ENCODE results near the gene RGCC.

Gene RGCC

DNA sequence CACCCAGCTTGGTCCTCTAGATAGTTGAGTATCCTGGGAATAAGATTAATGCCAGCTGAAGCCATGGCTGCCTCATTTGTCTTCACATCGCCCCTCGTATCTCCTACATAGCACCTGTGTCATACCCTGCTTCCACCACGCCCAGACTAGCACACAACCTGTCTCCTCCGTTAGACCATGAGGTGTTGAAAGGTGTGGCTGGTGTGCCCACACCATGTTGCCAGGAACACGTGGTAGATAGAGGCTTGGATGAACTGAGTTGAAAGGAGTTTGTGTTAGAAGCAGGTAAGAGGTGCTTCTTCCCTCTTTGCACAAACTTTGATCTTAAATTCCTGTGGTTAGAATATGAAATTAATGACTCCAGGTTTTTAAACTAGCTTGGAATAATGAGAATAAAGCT is 40.1 kb downstream of the RGCC start:
- DNase-seq (ENCODE audit: low read depth) = no peak
- TF ChIP-seq, protein P1, sequence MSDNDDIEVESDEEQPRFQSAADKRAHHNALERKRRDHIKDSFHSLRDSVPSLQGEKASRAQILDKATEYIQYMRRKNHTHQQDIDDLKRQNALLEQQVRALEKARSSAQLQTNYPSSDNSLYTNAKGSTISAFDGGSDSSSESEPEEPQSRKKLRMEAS (IDR thresholded peaks at IDR 0.05; ENCODE audit: low read depth, low read length) = no peak
- TF ChIP-seq, protein P2, sequence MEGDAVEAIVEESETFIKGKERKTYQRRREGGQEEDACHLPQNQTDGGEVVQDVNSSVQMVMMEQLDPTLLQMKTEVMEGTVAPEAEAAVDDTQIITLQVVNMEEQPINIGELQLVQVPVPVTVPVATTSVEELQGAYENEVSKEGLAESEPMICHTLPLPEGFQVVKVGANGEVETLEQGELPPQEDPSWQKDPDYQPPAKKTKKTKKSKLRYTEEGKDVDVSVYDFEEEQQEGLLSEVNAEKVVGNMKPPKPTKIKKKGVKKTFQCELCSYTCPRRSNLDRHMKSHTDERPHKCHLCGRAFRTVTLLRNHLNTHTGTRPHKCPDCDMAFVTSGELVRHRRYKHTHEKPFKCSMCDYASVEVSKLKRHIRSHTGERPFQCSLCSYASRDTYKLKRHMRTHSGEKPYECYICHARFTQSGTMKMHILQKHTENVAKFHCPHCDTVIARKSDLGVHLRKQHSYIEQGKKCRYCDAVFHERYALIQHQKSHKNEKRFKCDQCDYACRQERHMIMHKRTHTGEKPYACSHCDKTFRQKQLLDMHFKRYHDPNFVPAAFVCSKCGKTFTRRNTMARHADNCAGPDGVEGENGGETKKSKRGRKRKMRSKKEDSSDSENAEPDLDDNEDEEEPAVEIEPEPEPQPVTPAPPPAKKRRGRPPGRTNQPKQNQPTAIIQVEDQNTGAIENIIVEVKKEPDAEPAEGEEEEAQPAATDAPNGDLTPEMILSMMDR (IDR thresholded peaks at IDR 0.05; ENCODE audit: low read depth, low read length) = no peak
- TF ChIP-seq MYC (IDR thresholded peaks at IDR 0.05; ENCODE audit: low read depth, low read length) (no peak), POLR2A (IDR thresholded peaks at IDR 0.05; ENCODE audit: extremely low read depth, insufficient read length) (no peak)
- H3K4me3 ChIP-seq (ENCODE audit: low read depth, low read length) = no peak overlapping the region

DNA sequence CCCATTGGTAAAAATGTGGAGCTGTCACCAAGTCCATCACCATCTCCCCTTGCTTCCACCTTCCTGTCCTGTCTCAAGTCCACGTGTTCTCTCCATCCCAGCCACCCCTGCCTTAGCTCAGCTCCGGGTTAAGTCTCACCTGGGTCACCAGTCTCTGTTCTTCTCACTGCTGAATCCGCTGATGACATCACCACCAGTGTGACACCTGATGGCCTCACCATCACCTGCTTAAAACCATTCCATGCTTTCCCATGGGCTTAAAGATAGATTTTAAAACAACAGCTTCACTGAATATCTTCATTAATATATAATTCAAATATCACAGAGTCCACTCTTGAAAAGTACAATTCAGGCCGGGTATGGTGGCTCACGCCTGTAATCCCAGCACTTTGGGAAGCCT is 42.1 kb downstream of the RGCC start:
- no peak for TF ChIP-seq POLR2A (IDR thresholded peaks at IDR 0.05; ENCODE audit: extremely low read depth, insufficient read length)
- TF ChIP-seq, protein P1 (IDR thresholded peaks at IDR 0.05; ENCODE audit: low read depth, low read length) = no peak
- TF ChIP-seq MYC (IDR thresholded peaks at IDR 0.05; ENCODE audit: low read depth, low read length) = no peak
- TF ChIP-seq, protein P2 (IDR thresholded peaks at IDR 0.05; ENCODE audit: low read depth, low read length) = no peak
- DNase-seq (ENCODE audit: low read depth) = no peak
- no peak overlapping the region for H3K4me3 ChIP-seq (ENCODE audit: low read depth, low read length)

DNA sequence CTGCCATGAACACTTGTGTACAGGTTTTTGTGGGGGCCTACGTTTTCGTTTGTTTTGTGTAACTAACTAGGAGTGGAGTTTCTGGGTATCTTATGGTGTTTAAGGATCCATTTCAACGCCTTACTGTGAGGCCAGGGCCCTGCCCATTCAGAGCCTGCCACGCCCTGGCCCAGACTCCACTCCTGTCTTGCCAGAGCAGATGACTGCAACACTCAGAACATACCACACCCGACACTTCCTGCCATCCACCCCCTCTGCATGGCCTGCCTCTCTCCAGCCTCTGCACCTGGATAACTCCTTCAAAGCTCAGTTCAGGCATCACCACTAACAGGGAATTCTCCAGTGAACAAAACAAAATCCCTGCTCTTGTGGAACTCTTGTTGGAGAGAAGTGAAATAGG is 43.2 kb downstream of the RGCC start:
- DNase-seq (ENCODE audit: low read depth) = no peak
- no peak for TF ChIP-seq MYC (IDR thresholded peaks at IDR 0.05; ENCODE audit: low read depth, low read length)
- TF ChIP-seq, protein P1 (IDR thresholded peaks at IDR 0.05; ENCODE audit: low read depth, low read length) = no peak
- H3K4me3 ChIP-seq (ENCODE audit: low read depth, low read length) = no peak overlapping the region

DNA sequence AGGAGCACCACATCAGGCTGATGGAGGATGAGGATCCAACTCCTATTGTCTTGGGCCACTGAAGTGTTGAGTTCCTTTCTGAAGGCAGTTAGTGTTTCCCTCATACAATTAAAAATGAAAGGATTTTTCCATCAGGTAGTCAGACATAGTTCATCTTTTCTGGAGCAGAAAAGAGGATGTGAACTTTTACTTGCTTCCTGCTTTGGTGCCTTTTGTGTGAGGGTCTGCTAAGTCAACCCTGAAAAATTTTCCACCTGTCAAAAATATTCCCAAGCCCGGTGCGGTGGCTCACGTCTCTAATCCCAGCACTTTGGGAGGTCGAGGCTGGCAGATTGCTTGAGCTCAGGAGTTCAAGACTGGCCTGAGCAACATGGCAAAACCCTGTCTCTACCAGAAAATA is 43.9 kb downstream of the RGCC start:
- no peak overlapping the region for H3K4me3 ChIP-seq (ENCODE audit: low read depth, low read length)
- TF ChIP-seq, protein P2 (IDR thresholded peaks at IDR 0.05; ENCODE audit: low read depth, low read length) = no peak
- no peak for TF ChIP-seq POLR2A (IDR thresholded peaks at IDR 0.05; ENCODE audit: extremely low read depth, insufficient read length)
- TF ChIP-seq, protein P1 (IDR thresholded peaks at IDR 0.05; ENCODE audit: low read depth, low read length) = no peak
- no peak for TF ChIP-seq MYC (IDR thresholded peaks at IDR 0.05; ENCODE audit: low read depth, low read length)
- no peak for DNase-seq (ENCODE audit: low read depth)

DNA sequence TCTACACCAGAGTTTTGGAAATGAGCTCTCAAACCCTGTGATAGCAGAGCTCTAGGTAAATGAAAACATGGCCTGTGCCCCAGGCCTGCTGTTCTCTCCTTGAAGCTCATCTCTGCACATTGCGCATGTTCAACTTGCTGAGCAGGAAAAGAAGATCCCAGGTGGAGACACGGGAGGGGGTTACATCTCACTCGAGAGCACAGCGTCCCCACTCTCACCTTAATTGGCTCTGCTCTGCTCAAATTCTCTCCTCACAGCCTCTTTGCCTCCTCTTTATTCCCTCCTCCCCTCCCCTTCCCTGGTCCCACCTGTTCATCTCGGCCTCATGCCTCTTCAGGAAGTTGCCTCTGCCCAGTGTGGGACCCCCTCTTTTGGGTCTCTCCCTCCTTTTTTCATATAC is 44.7 kb downstream of the RGCC start:
- no peak for DNase-seq (ENCODE audit: low read depth)
- H3K4me3 ChIP-seq (ENCODE audit: low read depth, low read length) = no peak overlapping the region
- TF ChIP-seq MYC (IDR thresholded peaks at IDR 0.05; ENCODE audit: low read depth, low read length) (no peak), POLR2A (IDR thresholded peaks at IDR 0.05; ENCODE audit: extremely low read depth, insufficient read length) (no peak)
- TF ChIP-seq, protein P2 (IDR thresholded peaks at IDR 0.05; ENCODE audit: low read depth, low read length) = no peak
- TF ChIP-seq, protein P1 (IDR thresholded peaks at IDR 0.05; ENCODE audit: low read depth, low read length) = no peak

DNA sequence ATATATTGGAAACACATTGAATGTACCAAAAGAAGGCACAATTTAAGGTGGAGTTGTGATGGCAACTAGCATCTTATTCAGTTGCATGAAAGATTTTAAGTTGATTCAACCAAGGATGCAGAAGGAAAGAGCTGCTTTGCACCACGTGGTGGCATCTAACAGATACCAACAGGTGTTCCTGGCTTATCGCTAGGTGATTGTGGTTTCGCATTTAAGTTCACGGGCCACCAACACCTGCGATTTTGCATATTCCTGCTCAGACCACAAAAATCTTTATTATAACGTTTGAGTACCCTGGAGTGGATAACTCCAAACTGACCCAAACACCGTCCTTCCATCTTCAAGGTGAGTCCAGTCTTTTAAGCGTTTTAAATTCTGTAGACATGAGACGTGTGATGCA is 45.3 kb downstream of the RGCC start:
- H3K4me3 ChIP-seq (ENCODE audit: low read depth, low read length) = no peak overlapping the region
- no peak for DNase-seq (ENCODE audit: low read depth)
- TF ChIP-seq POLR2A (IDR thresholded peaks at IDR 0.05; ENCODE audit: extremely low read depth, insufficient read length) = no peak
- TF ChIP-seq MYC (IDR thresholded peaks at IDR 0.05; ENCODE audit: low read depth, low read length) = no peak
- TF ChIP-seq, protein P2 (IDR thresholded peaks at IDR 0.05; ENCODE audit: low read depth, low read length) = no peak
- TF ChIP-seq, protein P1 (IDR thresholded peaks at IDR 0.05; ENCODE audit: low read depth, low read length) = no peak

Data from NB4 (cell line).